ENCODE results near the gene TCP1. TPM values are rescaled to one million over a fixed set of nuclear protein-coding genes. Genes with fewer than 3 reads are reported as not detected.
A peak's percentile ranks its signal among the peaks of the same experiment; 100 is the strongest.

The TCP1 gene
- total and polyA plus RNA-seq, 2 experiments from 2014 or later: 222 to 346 TPM

DNA sequence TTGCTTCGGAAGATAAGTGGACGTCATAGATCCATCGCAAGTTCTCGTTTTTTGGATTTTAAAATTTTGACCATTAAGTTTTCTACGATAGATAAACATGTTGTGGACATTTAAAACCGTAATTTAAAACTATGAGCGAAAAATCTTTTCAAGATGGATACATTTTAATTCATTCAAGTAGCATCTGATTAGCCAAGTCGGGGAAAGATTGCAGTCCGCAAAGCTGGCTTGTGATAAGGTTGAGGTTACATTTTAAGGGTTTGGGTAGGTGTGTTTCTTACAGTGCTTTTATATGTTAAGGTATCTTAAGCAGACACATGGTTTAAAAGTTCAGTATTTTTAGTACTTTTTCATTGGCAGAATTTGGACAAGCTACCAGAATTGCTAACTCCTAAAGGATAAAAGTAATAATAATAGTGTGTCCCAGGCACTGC lies 60.9 kb downstream of the TCP1 start:
- TF ChIP-seq JUNB (IDR thresholded peaks at IDR 0.05; ENCODE audit: unreplicated experiment) (no peak), POLR2AphosphoS5 (IDR thresholded peaks at IDR 0.05; ENCODE audit: low read depth) (no peak), REST (IDR thresholded peaks at IDR 0.05; ENCODE audit: unreplicated experiment) (no peak), CTCF (conservative IDR thresholded peaks at IDR 0.05; ENCODE audit: low read depth in 2 of 2) (no peak), ETS1 (IDR thresholded peaks at IDR 0.05) (no peak), STAT1 (IDR thresholded peaks at IDR 0.05; ENCODE audit: unreplicated experiment) (no peak), EZH2phosphoT487 (IDR thresholded peaks at IDR 0.05; ENCODE audit: unreplicated experiment) (no peak), ZNF331 (CRISPR knock-in tag; IDR thresholded peaks at IDR 0.05; ENCODE audit: low read depth) (no peak), CREB1 (CRISPR knock-in tag; IDR thresholded peaks at IDR 0.05; ENCODE audit: low read depth) (no peak), ZNF114 (CRISPR knock-in tag; IDR thresholded peaks at IDR 0.05) (no peak)
- peaks cover 31% of the 10 kb centered on the region; the same call in 2 of the 3 replicates for H3K36me3 Mint-ChIP-seq (ENCODE audit: low read depth)

More for the DNA sequence above, 60.9 kb downstream of the TCP1 start:
- Histone ChIP-seq H3K9me2 (ENCODE audit: insufficient read depth) (no peaks in the 10 kb centered on the region), H3K79me2 (replicated peaks; ENCODE audit: insufficient read depth) (peaks cover 88% of the 10 kb centered on the region), H3K27me3 (ENCODE audit: insufficient read depth) (no peaks in the 10 kb centered on the region), H3K4me2 (peak overlapping the region; percentile 89), H3K36me3 (ENCODE audit: insufficient read depth) (no peaks in the 10 kb centered on the region), H2AFZ (no peak overlapping the region), H3K27ac (ENCODE audit: low read depth) (no peak overlapping the region), H3F3A (replicated peaks; ENCODE audit: low read depth) (0 out of 2 replicates have a peak, but pooled peaks cover 3% of the 10 kb centered on the region), H3K4me1 (ENCODE audit: insufficient read depth) (peaks cover 19% of the 10 kb centered on the region), H3K4me3 (peak overlapping the region; percentile 86), H4K20me1 (replicated peaks; ENCODE audit: insufficient read depth) (peaks cover 55% of the 10 kb centered on the region)
- no peak for ATAC-seq
- no peak for DNase-seq (ENCODE audit: low spot score)
- no peaks in the 10 kb centered on the region for H3K9me3 Mint-ChIP-seq
- H3K4me1 Mint-ChIP-seq: peaks cover 20% of the 10 kb centered on the region; the same call in 2 of the 3 replicates
- H3K4me3 Mint-ChIP-seq: peak overlapping the region; percentile 93
- peaks cover 13% of the 10 kb centered on the region for H3K27me3 Mint-ChIP-seq (ENCODE audit: insufficient read depth, low read depth, poor library complexity)
- peak overlapping the region; percentile 93 for H3K27ac Mint-ChIP-seq

Small RNA genes within 50 kb of the gene (small RNA-seq; reads per million reads assigned to genes)
- gene SNORA20 (ENCODE audit: low replicate concordance) (34.5 reads per million, percentile 98 among the genes with 10 or more reads in this experiment), gene SNORA29 (ENCODE audit: low replicate concordance) (not detected)

Other genes with a start within 250 kb of the TCP1 start
- 73.0 and 97.0 TPM in 2 replicates for gene SOD2, start 96.4 kb downstream of the TCP1 start, total RNA-seq (2014; rRNA removed; shearing (Covaris generic))
- 40.2 and 44.1 TPM in 2 replicates for gene SOD2, start 96.4 kb downstream of the TCP1 start, polyA plus RNA-seq (2016; fragmentation: Nextera tagmentation; extraction: Ambion mirVana)
- gene WTAP, start 62.1 kb downstream of the TCP1 start, total RNA-seq (2014; rRNA removed; shearing (Covaris generic)): 108 and 110 TPM in 2 replicates
- 107 and 121 TPM in 2 replicates for gene WTAP, start 62.1 kb downstream of the TCP1 start, polyA plus RNA-seq (2016; fragmentation: Nextera tagmentation; extraction: Ambion mirVana)
- gene ACAT2, start 27.6 kb downstream of the TCP1 start, total RNA-seq (2014; rRNA removed; shearing (Covaris generic)): 104 and 108 TPM in 2 replicates
- 136 and 151 TPM in 2 replicates for gene ACAT2, start 27.6 kb downstream of the TCP1 start, polyA plus RNA-seq (2016; fragmentation: Nextera tagmentation; extraction: Ambion mirVana)
- 91.3 and 91.4 TPM in 2 replicates for gene MRPL18, start 865 bp upstream of the TCP1 start, total RNA-seq (2014; rRNA removed; shearing (Covaris generic))
- gene MRPL18, start 865 bp upstream of the TCP1 start, polyA plus RNA-seq (2016; fragmentation: Nextera tagmentation; extraction: Ambion mirVana): 228 and 230 TPM in 2 replicates
- 0.12 TPM in 1 of 2 replicates, not detected in the other for gene PNLDC1, start 10.7 kb upstream of the TCP1 start, total RNA-seq (2014; rRNA removed; shearing (Covaris generic))
- not detected in 2 replicates for gene PNLDC1, start 10.7 kb upstream of the TCP1 start, polyA plus RNA-seq (2016; fragmentation: Nextera tagmentation; extraction: Ambion mirVana)
- gene MAS1, start 101.4 kb upstream of the TCP1 start, total RNA-seq (2014; rRNA removed; shearing (Covaris generic)): 0.03 and 0.08 TPM in 2 replicates
- not detected in 2 replicates for gene MAS1, start 101.4 kb upstream of the TCP1 start, polyA plus RNA-seq (2016; fragmentation: Nextera tagmentation; extraction: Ambion mirVana)
- gene IGF2R, start 179.5 kb upstream of the TCP1 start, total RNA-seq (2014; rRNA removed; shearing (Covaris generic)): 76.4 and 80.4 TPM in 2 replicates
- gene IGF2R, start 179.5 kb upstream of the TCP1 start, polyA plus RNA-seq (2016; fragmentation: Nextera tagmentation; extraction: Ambion mirVana): 11.7 and 12.5 TPM in 2 replicates

Measured in GM23338 (cell line).